ENCODE results near the gene MACO1.

DNA sequence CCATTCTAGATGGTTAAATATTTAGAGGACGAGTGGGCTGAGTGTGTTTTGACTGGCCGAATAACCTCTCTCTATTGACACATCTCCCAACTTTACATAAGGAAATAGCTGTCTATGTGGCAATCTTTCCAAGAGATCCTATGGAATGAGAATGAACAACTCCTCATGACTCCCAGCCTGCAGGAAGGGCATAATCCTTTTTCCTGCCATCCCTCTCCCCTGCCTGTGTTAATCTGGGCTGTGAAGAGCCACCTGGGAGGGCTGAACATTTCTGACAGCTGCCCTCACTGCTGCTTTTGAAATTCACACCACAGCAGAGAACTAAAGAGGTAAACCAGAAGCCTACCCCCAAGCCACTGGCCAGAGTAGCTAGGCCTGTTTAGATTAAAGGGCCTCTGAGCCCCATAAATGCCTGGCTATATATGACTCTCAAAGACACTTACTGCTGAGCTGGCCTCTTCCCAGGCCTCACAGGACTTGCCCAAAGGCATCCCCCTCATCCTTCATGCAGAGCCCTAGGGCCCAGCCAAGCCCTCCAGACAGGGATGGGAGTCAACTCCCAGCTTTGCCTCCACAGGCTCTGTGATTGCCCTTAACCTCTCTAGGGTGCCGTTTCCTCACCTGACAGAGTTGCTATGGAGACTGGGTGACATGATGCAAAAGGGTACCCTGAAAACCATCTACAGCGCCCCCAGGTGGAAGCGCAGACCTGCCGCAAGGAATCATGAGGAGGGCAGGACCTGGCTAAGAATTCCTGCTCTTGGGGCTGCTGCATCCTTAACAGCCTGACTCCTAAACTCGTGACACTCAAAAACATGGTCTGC is 70.8 kb downstream of the MACO1 start:
- TF ChIP-seq CTCF (IDR thresholded peaks at IDR 0.05) (no peak), POLR2A (IDR thresholded peaks at IDR 0.05) (no peak)

All from thyroid gland (tissue), 4 donors.